ENCODE measurements around the gene GHITM.

Gene GHITM

GRCh38 chr10:84201682-84202081, 62.4 kb downstream of the GHITM start:
- no peak for DNase-seq

DNA sequence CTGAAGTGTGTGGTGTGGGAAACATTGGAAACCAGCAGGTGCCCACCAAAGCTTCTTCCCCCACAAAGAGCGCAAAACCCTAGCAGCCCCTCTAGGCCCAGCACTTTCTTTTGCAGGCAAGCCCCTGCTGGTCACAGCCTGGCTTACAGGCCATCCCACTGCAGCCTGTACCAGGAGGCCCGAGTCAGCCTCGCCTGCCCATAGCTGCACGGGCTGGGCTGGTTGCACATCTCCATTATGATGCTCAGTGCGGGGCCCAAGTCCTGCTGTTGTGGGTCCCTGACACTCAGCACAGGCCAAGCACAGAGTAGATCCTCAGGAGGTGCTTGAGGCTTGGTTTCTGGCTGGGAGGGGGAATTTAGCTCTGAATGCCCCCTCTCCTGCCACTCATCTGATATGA, 63.0 kb downstream of the GHITM start:
- no peak for DNase-seq

Measured in T1000 (cell line).